CD4-positive, alpha-beta T cell (primary cell): ENCODE data around the gene KHDC1. TPM values are rescaled to one million over a fixed set of nuclear protein-coding genes. Genes with fewer than 3 reads are reported as not detected.

Experiments
- ATAC-seq: fragments of 200-7000 bp; cut with Tn5 transposase; one replicate; pipeline ENCODE4 v1.10.0; 2022; ENCODE audit warnings: mild to moderate bottlenecking; ENCODE audit not compliant: poor library complexity
- CTCF ChIA-PET: fragments of 350-600 bp; sonication (Branson Sonifier 250); formaldehyde crosslinking; loops from one replicate; lab custom pipeline; 2021; ENCODE audit warnings: antibody characterized with exemption, inconsistent platforms; lab: Charles Lee
- POLR2A ChIA-PET: fragments of 350-600 bp; sonication (Branson Sonifier 250); formaldehyde crosslinking; loops from one replicate; lab custom pipeline; 2021; ENCODE audit warnings: antibody characterized with exemption, inconsistent platforms; lab: Charles Lee
- DNase-seq, 14 experiments: peaks; one replicate each; pipeline ENCODE4 v3.0.0-alpha.2; 2013 to 2020; ENCODE audit warnings: mixed read lengths in 2 of 14
- H3K27ac ChIP-seq, 2 donors: one replicate each; pipeline versions ENCODE4 v1.5.1 to v1.7.0; 2013; ENCODE audit warnings: low read length in 2 of 2, low read depth in 1 of 2, mild to moderate bottlenecking in 1 of 2
- H3K27me3 ChIP-seq, 2 experiments: 1 replicate in 1 of 2; 2 replicates in 1 of 2; pipeline versions ENCODE4 v1.6.1 to v1.7.0; 2013; ENCODE audit warnings: low read length in 2 of 2, control low read depth in 1 of 2, mild to moderate bottlenecking in 1 of 2, moderate library complexity in 1 of 2; ENCODE audit not compliant: insufficient read depth in 2 of 2, control insufficient read depth in 1 of 2
- H3K36me3 ChIP-seq: one replicate; pipeline ENCODE4 v1.6.1; 2013; ENCODE audit warnings: low read length, control low read depth; ENCODE audit not compliant: insufficient read depth
- H3K4me1 ChIP-seq: one replicate; pipeline ENCODE4 v1.6.1; 2013; ENCODE audit warnings: low read length, control low read depth; ENCODE audit not compliant: insufficient read depth
- H3K4me3 ChIP-seq: one replicate; pipeline ENCODE4 v1.5.1; 2013; ENCODE audit warnings: mild to moderate bottlenecking, low read length, moderate library complexity
- H3K9me3 ChIP-seq, 2 experiments: 1 replicate in 1 of 2; 2 replicates in 1 of 2; pipeline versions ENCODE4 v1.6.1 to v1.7.0; 2013; ENCODE audit warnings: low read length in 2 of 2, mild to moderate bottlenecking in 2 of 2, control low read depth in 1 of 2, moderate library complexity in 1 of 2; ENCODE audit not compliant: control insufficient read depth in 1 of 2, insufficient read depth in 1 of 2
- H3K27ac Mint-ChIP-seq: one replicate; pipeline ENCODE4 v1.8.0; 2020; ENCODE audit warnings: mixed read lengths
- H3K27me3 Mint-ChIP-seq: one replicate; pipeline ENCODE4 v1.8.0; 2021; ENCODE audit warnings: mixed read lengths
- H3K36me3 Mint-ChIP-seq: one replicate; pipeline ENCODE4 v1.8.0; 2021; ENCODE audit warnings: low read depth, mixed read lengths
- H3K4me1 Mint-ChIP-seq: one replicate; pipeline ENCODE4 v1.8.0; 2021; ENCODE audit warnings: low read depth, mixed read lengths
- H3K4me3 Mint-ChIP-seq: one replicate; pipeline ENCODE4 v1.8.0; 2020; ENCODE audit warnings: mild to moderate bottlenecking, mixed read lengths
- H3K9me3 Mint-ChIP-seq: one replicate; pipeline ENCODE4 v1.8.0; 2020; ENCODE audit warnings: mixed read lengths
- intact Hi-C, 2 experiments: fragments of 100-400 bp; cut with DNase I in 1 of 2; cut with micrococcal nuclease in 1 of 2; formaldehyde crosslinking; loops; one replicate each; pipeline versions ENCODE4 v1.15.1 to v1.9.0; 2023 to 2025; cut with DNase I, micrococcal nuclease
- total RNA-seq, 174 experiments: library from RNA in 2 of 174; stranded (reverse) in 2 of 174; gene quantifications; one replicate each; pipeline ENCODE4 v1.2.3 and lab custom pipeline; 2021 to 2026
- TF ChIP-seq, protein P1 (sequence below): fragments of 200-600 bp; IDR thresholded peaks from one replicate; pipeline ENCODE4 v1.8.0; 2022; ENCODE audit warnings: antibody characterized with exemption, mild to moderate bottlenecking

Gene KHDC1
- total RNA-seq, 2 experiments from 2014 or later: 0.71 to 1.2 TPM

DNA sequence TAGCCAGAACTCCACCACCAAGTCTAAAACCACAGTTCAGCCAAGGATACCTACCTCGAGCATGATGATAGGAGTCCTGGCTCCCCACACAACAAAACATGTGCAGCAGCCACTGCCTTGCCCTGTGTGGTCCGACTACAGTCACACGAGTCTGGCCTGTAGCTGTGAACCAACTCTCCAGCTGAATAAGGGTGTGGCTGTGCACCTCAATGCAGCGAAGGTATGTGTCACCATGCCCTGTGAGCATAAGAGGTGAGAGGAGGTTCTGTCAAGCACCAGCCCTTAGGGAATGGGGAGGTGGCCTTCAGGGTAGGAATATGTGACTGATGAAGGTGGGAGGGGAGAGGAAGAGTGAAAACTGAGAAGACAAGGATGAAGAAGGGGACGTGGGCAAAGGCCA is 21.0 kb downstream of the KHDC1 start:
- CTCF ChIA-PET: no interaction called here
- H3K27me3 ChIP-seq: no peaks in the 10 kb centered on the region

GRCh38 chr6:73240730-73241129 is 22.3 kb downstream of the KHDC1 start:
- no peak overlapping the region for H3K4me3 ChIP-seq
- DNase-seq (no peak), ATAC-seq (no peak)
- no peak overlapping the region for H3K4me3 Mint-ChIP-seq
- H3K4me1 ChIP-seq: no peaks in the 10 kb centered on the region
- H3K9me3 Mint-ChIP-seq: no peaks in the 10 kb centered on the region
- intact Hi-C loops: no loop called here
- H3K27ac ChIP-seq: no peak overlapping the region
- ChIA-PET CTCF (no interaction called here), POLR2A (no interaction called here)
- H3K27me3 Mint-ChIP-seq: peaks cover 9% of the 10 kb centered on the region
- no peaks in the 10 kb centered on the region for H3K27me3 ChIP-seq
- no peaks in the 10 kb centered on the region for H3K9me3 ChIP-seq
- no peaks in the 10 kb centered on the region for H3K4me1 Mint-ChIP-seq
- H3K27ac Mint-ChIP-seq: no peak overlapping the region
- TF ChIP-seq, protein P1, sequence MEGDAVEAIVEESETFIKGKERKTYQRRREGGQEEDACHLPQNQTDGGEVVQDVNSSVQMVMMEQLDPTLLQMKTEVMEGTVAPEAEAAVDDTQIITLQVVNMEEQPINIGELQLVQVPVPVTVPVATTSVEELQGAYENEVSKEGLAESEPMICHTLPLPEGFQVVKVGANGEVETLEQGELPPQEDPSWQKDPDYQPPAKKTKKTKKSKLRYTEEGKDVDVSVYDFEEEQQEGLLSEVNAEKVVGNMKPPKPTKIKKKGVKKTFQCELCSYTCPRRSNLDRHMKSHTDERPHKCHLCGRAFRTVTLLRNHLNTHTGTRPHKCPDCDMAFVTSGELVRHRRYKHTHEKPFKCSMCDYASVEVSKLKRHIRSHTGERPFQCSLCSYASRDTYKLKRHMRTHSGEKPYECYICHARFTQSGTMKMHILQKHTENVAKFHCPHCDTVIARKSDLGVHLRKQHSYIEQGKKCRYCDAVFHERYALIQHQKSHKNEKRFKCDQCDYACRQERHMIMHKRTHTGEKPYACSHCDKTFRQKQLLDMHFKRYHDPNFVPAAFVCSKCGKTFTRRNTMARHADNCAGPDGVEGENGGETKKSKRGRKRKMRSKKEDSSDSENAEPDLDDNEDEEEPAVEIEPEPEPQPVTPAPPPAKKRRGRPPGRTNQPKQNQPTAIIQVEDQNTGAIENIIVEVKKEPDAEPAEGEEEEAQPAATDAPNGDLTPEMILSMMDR: no peak
- H3K36me3 ChIP-seq: no peaks in the 10 kb centered on the region
- no peaks in the 10 kb centered on the region for H3K36me3 Mint-ChIP-seq

More for the DNA sequence above, 21.0 kb downstream of the KHDC1 start:
- no peak overlapping the region for H3K4me3 Mint-ChIP-seq
- H3K4me1 Mint-ChIP-seq: no peaks in the 10 kb centered on the region
- H3K36me3 ChIP-seq: no peaks in the 10 kb centered on the region
- H3K27me3 Mint-ChIP-seq: peaks cover 9% of the 10 kb centered on the region
- H3K4me1 ChIP-seq: no peaks in the 10 kb centered on the region
- ATAC-seq (no peak), DNase-seq (no peak)
- no peak overlapping the region for H3K27ac Mint-ChIP-seq
- no peaks in the 10 kb centered on the region for H3K9me3 Mint-ChIP-seq
- intact Hi-C loops: no loop called here
- no peak overlapping the region for H3K4me3 ChIP-seq
- H3K36me3 Mint-ChIP-seq: no peaks in the 10 kb centered on the region
- no peaks in the 10 kb centered on the region for H3K9me3 ChIP-seq
- POLR2A ChIA-PET: no interaction called here
- H3K27ac ChIP-seq: no peak overlapping the region
- TF ChIP-seq, protein P1: no peak

DNA sequence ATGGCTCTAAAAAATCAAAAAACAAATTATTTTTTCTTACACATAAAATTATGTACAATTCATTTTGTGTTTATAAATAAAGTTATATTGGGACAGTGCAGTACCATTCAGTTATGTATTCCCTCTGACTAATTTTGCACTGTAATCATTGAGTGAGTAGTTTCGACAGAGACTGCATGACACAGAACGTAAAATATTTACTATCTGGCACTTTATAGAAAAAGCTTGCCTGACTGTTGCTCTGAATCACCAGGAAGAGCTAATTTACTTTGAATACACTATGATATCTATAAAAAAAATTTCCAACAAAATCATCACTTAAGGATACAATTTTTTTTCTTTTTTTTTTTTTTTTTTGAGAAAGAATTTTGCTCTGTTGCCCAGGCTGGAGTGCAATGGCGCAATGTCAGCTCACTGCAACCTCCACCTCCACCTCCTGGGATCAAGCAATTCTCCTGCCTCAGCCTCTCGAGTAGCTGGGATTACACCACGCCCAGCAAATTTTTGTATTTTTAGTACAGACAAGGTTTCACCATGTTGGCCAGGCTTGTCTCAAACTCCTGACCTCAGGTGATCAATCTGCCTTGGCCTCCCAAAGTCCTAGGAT is 26.7 kb downstream of the KHDC1 start:
- H3K27ac Mint-ChIP-seq: no peak overlapping the region
- no peaks in the 10 kb centered on the region for H3K4me1 Mint-ChIP-seq
- Histone ChIP-seq H3K27me3 (no peaks in the 10 kb centered on the region), H3K4me3 (no peak overlapping the region), H3K36me3 (no peaks in the 10 kb centered on the region), H3K4me1 (no peaks in the 10 kb centered on the region), H3K9me3 (no peaks in the 10 kb centered on the region), H3K27ac (no peak overlapping the region)
- ChIA-PET POLR2A (no interaction called here), CTCF (no interaction called here)
- H3K36me3 Mint-ChIP-seq: no peaks in the 10 kb centered on the region
- ATAC-seq (no peak), DNase-seq (no peak)
- intact Hi-C loops: no loop called here
- no peaks in the 10 kb centered on the region for H3K27me3 Mint-ChIP-seq
- no peak overlapping the region for H3K4me3 Mint-ChIP-seq
- no peaks in the 10 kb centered on the region for H3K9me3 Mint-ChIP-seq
- TF ChIP-seq, protein P1: no peak
